Trophoblast cell (in vitro differentiated cells and primary cell): ENCODE results near the gene SAMD4B.

Experiments
- DNase-seq, 2 donors: peaks; one replicate each; pipeline ENCODE4 v3.0.0-alpha.2; 2016
- H2AFZ ChIP-seq: 2 replicates; pipeline ENCODE4 v1.6.1; 2013; ENCODE audit warnings: low read length, moderate library complexity, mild to moderate bottlenecking; ENCODE audit not compliant: insufficient read depth, poor library complexity
- H2AK5ac ChIP-seq: 2 replicates; pipeline ENCODE4 v1.6.1; 2013; ENCODE audit warnings: mild to moderate bottlenecking, low read length
- H2BK120ac ChIP-seq: 2 replicates; pipeline ENCODE4 v1.6.1; 2013; ENCODE audit warnings: low read length, mild to moderate bottlenecking, moderate library complexity; ENCODE audit not compliant: insufficient read depth, poor library complexity
- H2BK12ac ChIP-seq: 2 replicates; pipeline ENCODE4 v1.6.1; 2013; ENCODE audit warnings: mild to moderate bottlenecking, low read length, moderate library complexity
- H2BK5ac ChIP-seq: 2 replicates; pipeline ENCODE4 v1.6.1; 2013; ENCODE audit warnings: low read length, low read depth, moderate library complexity, mild to moderate bottlenecking; ENCODE audit not compliant: poor library complexity
- H3K14ac ChIP-seq: 2 replicates; pipeline ENCODE4 v1.6.1; 2013; ENCODE audit warnings: mild to moderate bottlenecking, low read length
- H3K18ac ChIP-seq: 2 replicates; pipeline ENCODE4 v1.6.1; 2013; ENCODE audit warnings: mild to moderate bottlenecking, low read length
- H3K23ac ChIP-seq: 2 replicates; pipeline ENCODE4 v1.6.1; 2013; ENCODE audit warnings: low read length
- H3K27ac ChIP-seq: 2 replicates; pipeline ENCODE4 v1.5.1; 2013; ENCODE audit warnings: low read depth, mild to moderate bottlenecking, inconsistent platforms, low read length, moderate library complexity
- H3K27me3 ChIP-seq: 2 replicates; pipeline ENCODE4 v1.6.1; 2013; ENCODE audit warnings: inconsistent platforms, mild to moderate bottlenecking, low read length, moderate library complexity; ENCODE audit not compliant: insufficient read depth
- H3K36me3 ChIP-seq, 2 experiments: 1 replicate in 1 of 2; 2 replicates in 1 of 2; pipeline ENCODE4 v1.6.1; 2013; ENCODE audit warnings: low read length in 2 of 2, mild to moderate bottlenecking in 2 of 2, moderate library complexity in 1 of 2; ENCODE audit not compliant: insufficient read depth in 2 of 2, control insufficient read depth in 1 of 2
- H3K4ac ChIP-seq: 2 replicates; pipeline ENCODE4 v1.6.1; 2013; ENCODE audit warnings: low read depth, mild to moderate bottlenecking, low read length, moderate library complexity
- H3K4me1 ChIP-seq, 2 experiments: 1 replicate in 1 of 2; 2 replicates in 1 of 2; pipeline ENCODE4 v1.6.1; 2013; ENCODE audit warnings: low read length in 2 of 2, mild to moderate bottlenecking in 2 of 2, moderate library complexity in 1 of 2; ENCODE audit not compliant: insufficient read depth in 2 of 2, control insufficient read depth in 1 of 2
- H3K4me2 ChIP-seq: 2 replicates; pipeline ENCODE4 v1.6.1; 2013; ENCODE audit warnings: inconsistent platforms, mild to moderate bottlenecking, low read length, moderate library complexity
- H3K4me3 ChIP-seq: 2 replicates; pipeline ENCODE4 v1.5.1; 2013; ENCODE audit warnings: mild to moderate bottlenecking, low read depth, low read length, inconsistent platforms
- H3K79me1 ChIP-seq: one replicate; pipeline ENCODE4 v1.6.1; 2013; ENCODE audit warnings: low read length
- H3K79me2 ChIP-seq: 2 replicates; pipeline ENCODE4 v1.6.1; 2013; ENCODE audit warnings: low read length, mild to moderate bottlenecking; ENCODE audit not compliant: control insufficient read depth, insufficient read depth, poor library complexity
- H3K9ac ChIP-seq: 2 replicates; pipeline ENCODE4 v1.6.1; 2013; ENCODE audit warnings: mild to moderate bottlenecking, low read length
- H3K9me3 ChIP-seq: 2 replicates; pipeline ENCODE4 v1.6.1; 2013; ENCODE audit warnings: low read depth, mild to moderate bottlenecking, control low read depth, inconsistent platforms, low read length; ENCODE audit not compliant: insufficient read depth
- H4K12ac ChIP-seq: 2 replicates; pipeline ENCODE4 v1.6.1; 2013; ENCODE audit warnings: low read depth, mild to moderate bottlenecking, low read length, moderate library complexity
- H4K8ac ChIP-seq: 2 replicates; pipeline ENCODE4 v1.6.1; 2013; ENCODE audit warnings: low read depth, mild to moderate bottlenecking, low read length, moderate library complexity
- H4K91ac ChIP-seq: one replicate; pipeline ENCODE4 v1.6.1; 2013; ENCODE audit warnings: low read depth, mild to moderate bottlenecking, low read length, moderate library complexity
- WGBS: extraction: QIAGEN DNeasy Blood & Tissue Kit; methylation state at CpG from one replicate; pipeline ENCODE4 v1.1.7; 2013; ENCODE audit warnings: missing lambda C conversion rate; ENCODE audit not compliant: insufficient read length, insufficient coverage; ENCODE audit errors: extremely low coverage; 5-methylcytosine and 5-hydroxymethylcytosine counted together

The SAMD4B gene

DNA sequence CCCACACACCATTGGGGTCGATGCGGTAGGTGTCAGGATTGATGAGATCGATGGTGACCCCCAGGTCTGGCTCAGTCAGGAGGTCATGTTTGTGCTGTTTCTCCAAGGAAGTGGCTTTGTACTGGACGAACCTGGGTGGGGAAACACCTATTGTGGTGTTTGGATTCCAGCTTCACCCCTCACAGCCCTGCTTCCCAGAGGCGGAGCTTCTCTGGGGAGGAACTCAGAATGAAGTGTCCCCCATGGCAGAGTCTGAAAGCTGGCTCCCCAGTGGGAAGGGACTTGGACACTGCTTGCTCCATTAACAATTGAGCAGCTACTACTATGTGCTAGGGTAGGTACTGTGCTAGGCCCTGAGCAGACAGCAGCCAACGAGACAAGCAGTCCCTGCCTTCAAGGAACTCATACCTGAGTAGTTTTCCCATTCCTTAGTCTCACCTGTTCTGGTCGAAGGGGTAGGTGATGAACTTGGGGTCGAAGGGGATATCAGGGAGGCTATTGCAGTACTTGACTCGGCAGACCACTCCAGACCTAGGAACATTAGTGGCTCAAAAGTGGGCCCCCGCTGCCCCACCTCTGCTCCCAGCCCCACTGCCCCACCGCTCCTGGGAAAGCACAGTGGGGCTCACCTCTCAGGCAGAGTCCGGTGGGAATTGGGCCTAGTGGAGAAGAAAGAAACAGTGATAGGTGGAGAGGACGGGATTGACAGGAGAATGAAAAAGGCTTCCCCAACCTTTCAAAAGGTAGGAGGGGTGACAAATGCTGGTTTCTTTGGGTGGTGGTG is 47.6 kb downstream of the SAMD4B start:
- Histone ChIP-seq H3K4me1 (peaks cover 8 to 9% of the 10 kb centered on the region in 2 experiments), H2BK120ac (no peak overlapping the region), H2BK12ac (peak overlapping the region; percentile 20), H2AFZ (no peak overlapping the region), H3K9ac (peak overlapping the region; percentile 79), H3K36me3 (peaks cover 35 to 43% of the 10 kb centered on the region in 2 experiments), H4K12ac (peak overlapping the region; percentile 43), H3K27ac (no peak overlapping the region), H3K79me1 (peaks cover 6% of the 10 kb centered on the region), H2BK5ac (no peak overlapping the region), H3K18ac (peak overlapping the region; percentile 33), H2AK5ac (no peak overlapping the region), H3K14ac (no peak overlapping the region), H3K4ac (peak overlapping the region; percentile 39), H3K23ac (no peak overlapping the region), H3K27me3 (no peaks in the 10 kb centered on the region), H3K4me3 (no peak overlapping the region), H4K8ac (no peak overlapping the region), H4K91ac (peak overlapping the region; percentile 37), H3K4me2 (peak overlapping the region; percentile 68), H3K79me2 (peaks cover 5% of the 10 kb centered on the region), H3K9me3 (no peaks in the 10 kb centered on the region)
- DNase-seq = no peak
- WGBS = no CpG with 5 or more reads among the region's 13 CpGs

DNA sequence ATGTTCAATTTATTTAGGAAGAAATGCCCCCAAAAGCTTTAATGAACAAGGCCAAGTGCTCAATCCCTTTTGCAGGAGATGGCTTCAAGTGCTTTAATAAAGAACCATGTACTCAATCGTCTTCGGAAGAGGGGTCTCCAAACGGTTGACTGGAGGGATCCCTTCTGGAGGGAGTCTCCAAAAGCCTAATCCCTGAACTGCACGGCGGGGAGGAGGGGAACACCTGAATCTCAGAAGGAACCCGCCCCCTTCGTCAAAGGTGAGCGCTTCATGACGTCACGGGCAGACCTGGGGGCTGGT is 48.2 kb downstream of the SAMD4B start:
- peak overlapping the region; percentile 12 for H2BK120ac ChIP-seq
- H3K27me3 ChIP-seq = no peaks in the 10 kb centered on the region
- peak overlapping the region; percentile 20 for H2AFZ ChIP-seq
- H3K4ac ChIP-seq = peak overlapping the region; percentile 5
- H3K23ac ChIP-seq = no peak overlapping the region
- no peak overlapping the region for H2AK5ac ChIP-seq
- peak overlapping the region; percentile 78 for H3K4me3 ChIP-seq
- H3K27ac ChIP-seq = peak overlapping the region; percentile 86
- H4K8ac ChIP-seq = peak overlapping the region; percentile 73
- peaks cover 6% of the 10 kb centered on the region for H3K79me1 ChIP-seq
- peak overlapping the region; percentile 65 for H2BK5ac ChIP-seq
- peak overlapping the region; percentile 79 for H3K9ac ChIP-seq
- peak overlapping the region; percentile 46 for H4K12ac ChIP-seq
- peaks cover 32 to 41% of the 10 kb centered on the region in 2 experiments for H3K36me3 ChIP-seq
- H3K14ac ChIP-seq = peak overlapping the region; percentile 50
- WGBS = no CpG with 5 or more reads among the region's 10 CpGs
- peak; percentile 27 to 52 for DNase-seq
- H3K9me3 ChIP-seq = no peaks in the 10 kb centered on the region
- H3K18ac ChIP-seq = peak overlapping the region; percentile 17
- peaks cover 8 to 9% of the 10 kb centered on the region in 2 experiments for H3K4me1 ChIP-seq
- H3K4me2 ChIP-seq = peak overlapping the region; percentile 68
- no peak overlapping the region for H2BK12ac ChIP-seq
- peak overlapping the region; percentile 72 for H4K91ac ChIP-seq
- H3K79me2 ChIP-seq = peaks cover 5% of the 10 kb centered on the region

DNA sequence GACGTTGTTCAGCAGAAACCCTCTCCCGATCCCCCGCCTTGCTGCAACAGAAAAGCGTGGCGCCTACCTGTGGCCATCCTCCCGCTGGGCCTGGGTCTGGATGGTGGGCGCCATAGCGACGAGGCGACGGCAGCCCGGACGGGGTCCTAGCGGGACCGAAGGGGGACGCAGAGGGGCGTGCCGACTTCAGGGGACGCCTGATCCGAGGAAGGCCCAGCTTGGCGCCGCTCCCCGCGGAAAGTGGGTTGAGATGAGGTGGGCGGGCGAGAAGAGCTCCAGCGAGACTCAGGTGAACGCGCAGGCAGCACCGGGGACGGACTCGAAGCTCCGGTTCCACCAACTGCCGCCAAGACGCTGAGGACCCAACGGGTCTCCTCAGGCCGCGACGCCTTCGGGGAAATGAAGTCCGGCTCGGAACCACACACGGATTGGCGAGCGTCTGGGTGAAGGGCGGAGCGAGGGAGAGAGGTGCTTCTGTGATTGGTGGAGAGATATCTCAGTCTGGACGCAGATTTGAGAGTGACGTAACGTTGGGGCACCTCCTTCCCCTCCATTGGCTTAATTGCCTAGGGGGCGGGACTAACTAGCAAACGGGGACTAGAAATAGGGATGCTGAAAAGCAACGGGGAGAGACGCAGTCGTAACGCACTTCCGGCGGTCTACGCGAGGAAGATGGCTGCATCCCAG is 48.7 kb downstream of the SAMD4B start, which contains the start of the genes MED29 and PAF1:
Gene MED29, plus strand, starts transcription at position 628 of the 687 bp plus-strand sequence. Its CDS starts 45 bp downstream, at position 673.
Gene PAF1, minus strand, starts transcription at position 356 of the 687 bp plus-strand sequence. Its CDS starts 242 bp downstream, at position 114.
- Histone ChIP-seq H4K91ac (peak within 1 kb of the TSS; percentile 72), H3K9me3 (no peaks in the 10 kb centered on the region), H3K23ac (no peak within 1 kb of the TSS), H3K18ac (peak within 1 kb of the TSS; percentile 33), H2AK5ac (peak within 1 kb of the TSS; percentile 51), H3K4me3 (peak within 1 kb of the TSS; percentile 90), H2BK12ac (peak within 1 kb of the TSS; percentile 20), H2BK120ac (peak within 1 kb of the TSS; percentile 12), H4K12ac (peak within 1 kb of the TSS; percentile 46), H2BK5ac (peak within 1 kb of the TSS; percentile 65), H3K14ac (peak within 1 kb of the TSS; percentile 50), H3K79me2 (peaks cover 5% of the 10 kb centered on the region), H3K27me3 (no peaks in the 10 kb centered on the region), H3K9ac (peak within 1 kb of the TSS; percentile 79), H3K79me1 (peaks cover 6% of the 10 kb centered on the region), H3K4me2 (peak within 1 kb of the TSS; percentile 92), H4K8ac (peak within 1 kb of the TSS; percentile 73), H3K4me1 (peaks cover 8 to 9% of the 10 kb centered on the region in 2 experiments), H2AFZ (peak within 1 kb of the TSS; percentile 20), H3K27ac (peak within 1 kb of the TSS; percentile 86), H3K36me3 (peaks cover 33 to 39% of the 10 kb centered on the region in 2 experiments), H3K4ac (peak within 1 kb of the TSS; percentile 44)
- WGBS = no CpG with 5 or more reads among the region's 60 CpGs
- DNase-seq = peak; percentile 99

DNA sequence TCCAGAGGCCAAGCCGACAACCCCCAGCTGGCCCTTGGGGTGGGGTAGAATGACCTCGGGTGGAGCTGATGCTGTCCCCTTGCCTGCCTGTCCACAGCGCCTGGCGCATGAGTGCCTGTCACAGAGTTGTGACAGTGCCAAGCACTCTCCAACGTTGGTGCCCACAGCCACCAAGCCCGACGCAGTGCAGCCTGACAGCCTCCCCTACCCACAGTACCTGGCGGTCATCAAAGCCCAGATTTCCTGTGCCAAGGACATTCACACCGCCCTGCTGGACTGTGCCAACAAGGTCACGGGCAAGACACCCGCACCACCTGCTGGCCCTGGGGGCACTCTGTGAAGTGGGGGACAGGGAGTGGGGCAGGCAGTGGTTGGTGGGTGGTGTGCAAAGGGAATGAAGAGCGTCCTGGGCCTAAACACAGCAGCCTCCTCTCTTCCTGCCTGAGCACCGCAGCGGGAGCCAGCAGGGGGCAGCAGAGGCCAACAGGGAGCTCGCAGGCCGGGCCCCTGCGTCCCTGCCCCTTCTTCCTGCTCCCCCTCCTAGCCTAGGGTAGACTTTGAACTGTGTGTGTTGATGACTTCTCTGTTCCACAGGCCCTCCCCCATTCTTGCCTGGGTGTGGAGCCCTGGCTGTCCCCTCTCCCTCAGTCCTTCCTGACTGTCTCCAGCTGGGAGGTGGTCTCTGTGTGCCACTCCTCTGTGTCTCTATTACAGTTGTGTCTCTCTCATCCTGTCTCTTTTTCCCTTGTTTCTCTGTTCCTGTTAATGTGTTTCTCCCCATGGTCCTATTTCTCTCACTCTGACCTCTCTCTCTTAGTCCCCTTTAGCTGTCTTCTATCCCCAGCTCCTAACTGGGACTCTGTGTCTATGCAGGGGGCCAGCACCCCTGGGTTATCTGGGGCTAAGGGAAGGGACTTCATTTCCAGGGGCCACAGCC is 55.4 kb downstream of the SAMD4B start:
- Histone ChIP-seq H2AK5ac (peak overlapping the region; percentile 15), H3K79me1 (peaks cover 4% of the 10 kb centered on the region), H4K8ac (peak overlapping the region; percentile 30), H2AFZ (peak overlapping the region; percentile 42), H2BK5ac (no peak overlapping the region), H3K4me1 (peaks cover 23 to 25% of the 10 kb centered on the region in 2 experiments), H3K4ac (peak overlapping the region; percentile 60), H3K18ac (peak overlapping the region; percentile 33), H3K14ac (peak overlapping the region; percentile 17), H4K91ac (peak overlapping the region; percentile 41), H2BK12ac (peak overlapping the region; percentile 56), H3K23ac (no peak overlapping the region), H3K9ac (no peak overlapping the region), H3K36me3 (peaks cover 16 to 21% of the 10 kb centered on the region in 2 experiments), H3K4me2 (no peak overlapping the region), H2BK120ac (peak overlapping the region; percentile 36), H3K9me3 (no peaks in the 10 kb centered on the region), H4K12ac (peak overlapping the region; percentile 48), H3K27me3 (no peaks in the 10 kb centered on the region), H3K4me3 (no peak overlapping the region), H3K27ac (no peak overlapping the region), H3K79me2 (peaks cover 2% of the 10 kb centered on the region)
- peak; percentile 74 to 85 for DNase-seq
- WGBS = no CpG with 5 or more reads among the region's 17 CpGs
